Myocyte (in vitro differentiated cells): ENCODE results near the gene PCNA. TPM values are rescaled to one million over a fixed set of nuclear protein-coding genes. Genes with fewer than 3 reads are reported as not detected.
"Not testable (repeated sequence)": the region's sequence is repeated elsewhere in the genome, so short reads cannot be mapped to it uniquely, and the experiment has no call there.

Source experiments
- DNase-seq: peaks from one replicate; pipeline ENCODE4 v3.0.0-alpha.2; 2012; ENCODE audit warnings: low read depth
- total RNA-seq: library from RNA; depleted of rRNA; stranded (reverse); fragments of >200 nt; gene quantifications from 2 replicates; pipeline ENCODE4 v1.2.3, GENCODE V29; 2014

PCNA gene
- total RNA-seq, 1 donor from 2014 or later: 57.8 TPM

GRCh38 chr20:5099909-5100308 lies 19.8 kb downstream of the PCNA start:
- DNase-seq: not testable (repeated sequence)

GRCh38 chr20:5099009-5099408 lies 20.7 kb downstream of the PCNA start:
- not testable (repeated sequence) for DNase-seq

- DNase-seq: no peak
Observed at GRCh38 chr20:5096463-5096862, 23.3 kb downstream of the PCNA start.

- DNase-seq: peak; percentile 16
Observed at GRCh38 chr20:5095931-5096330, 23.8 kb downstream of the PCNA start.

- no peak for DNase-seq
Observed at GRCh38 chr20:5095454-5095853, 24.3 kb downstream of the PCNA start.

- no peak for DNase-seq
Observed at GRCh38 chr20:5092765-5093339, 26.9 kb downstream of the PCNA start.

- DNase-seq: no peak
Observed at GRCh38 chr20:5091902-5092301, 27.9 kb downstream of the PCNA start.

- DNase-seq: no peak
Observed at GRCh38 chr20:5090191-5090590, 29.6 kb downstream of the PCNA start.

GRCh38 chr20:5088688-5089087 lies 31.1 kb downstream of the PCNA start:
- DNase-seq: no peak

GRCh38 chr20:5085380-5085779 lies 34.4 kb downstream of the PCNA start:
- no peak for DNase-seq

GRCh38 chr20:5080384-5080877 lies 39.3 kb downstream of the PCNA start:
- DNase-seq: peak; percentile 58

GRCh38 chr20:5078399-5078958 lies 41.3 kb downstream of the PCNA start:
- no peak for DNase-seq

GRCh38 chr20:5077761-5078387 lies 41.9 kb downstream of the PCNA start:
- no peak for DNase-seq

GRCh38 chr20:5076913-5077312 lies 42.8 kb downstream of the PCNA start:
- DNase-seq: not testable (repeated sequence)

- no peak for DNase-seq
Observed at GRCh38 chr20:5074232-5074674, 45.5 kb downstream of the PCNA start.

- no peak for DNase-seq
Observed at GRCh38 chr20:5073660-5074231, 46.0 kb downstream of the PCNA start.

GRCh38 chr20:5072756-5073659 lies 46.8 kb downstream of the PCNA start:
- peak; percentile 90 for DNase-seq

GRCh38 chr20:5071942-5072341 lies 47.8 kb downstream of the PCNA start:
- DNase-seq: not testable (repeated sequence)

- no peak for DNase-seq
Observed at GRCh38 chr20:5070570-5070969, 49.2 kb downstream of the PCNA start.

- no peak for DNase-seq
Observed at GRCh38 chr20:5070081-5070480, 49.7 kb downstream of the PCNA start.

GRCh38 chr20:5069141-5069806 lies 50.5 kb downstream of the PCNA start:
- no peak for DNase-seq
